Measurements from ENCODE around the gene SLAMF1.
"Not testable (repeated sequence)": the region's sequence is repeated elsewhere in the genome, so short reads cannot be mapped to it uniquely, and the experiment has no call there.

SLAMF1 gene

GRCh38 chr1:160605792-160606479 lies 40.9 kb downstream of the SLAMF1 start:
- DNase-seq (ENCODE audit: low read depth in 2 of 2): no peak

GRCh38 chr1:160605205-160605604 lies 41.6 kb downstream of the SLAMF1 start:
- no peak for DNase-seq (ENCODE audit: low read depth in 2 of 2)

- no peak for DNase-seq (ENCODE audit: low read depth in 2 of 2)
Observed at GRCh38 chr1:160597705-160598104, 49.1 kb downstream of the SLAMF1 start.

- no peak for DNase-seq (ENCODE audit: low read depth in 2 of 2)
Observed at GRCh38 chr1:160597051-160597450, 49.8 kb downstream of the SLAMF1 start.

GRCh38 chr1:160590488-160590887 lies 56.4 kb downstream of the SLAMF1 start:
- DNase-seq (ENCODE audit: low read depth in 2 of 2): no peak

GRCh38 chr1:160588468-160588867 lies 58.4 kb downstream of the SLAMF1 start:
- DNase-seq (ENCODE audit: low read depth in 2 of 2): no peak

GRCh38 chr1:160584784-160585183 lies 62.1 kb downstream of the SLAMF1 start:
- DNase-seq (ENCODE audit: low read depth in 2 of 2): no peak

GRCh38 chr1:160582976-160583375 lies 63.9 kb downstream of the SLAMF1 start:
- not testable (repeated sequence) for DNase-seq (ENCODE audit: low read depth in 2 of 2)

- DNase-seq (ENCODE audit: low read depth in 2 of 2): no peak
Observed at GRCh38 chr1:160581961-160582360, 64.9 kb downstream of the SLAMF1 start.

GRCh38 chr1:160580221-160580812 lies 66.5 kb downstream of the SLAMF1 start:
- no peak for DNase-seq (ENCODE audit: low read depth in 2 of 2)

GRCh38 chr1:160579216-160579701 lies 67.6 kb downstream of the SLAMF1 start, which contains the start of gene CD84:
Gene CD84, minus strand, starts transcription at chr1:160579496. Its CDS starts 59 bp downstream, at chr1:160579437.
- DNase-seq (ENCODE audit: low read depth in 2 of 2): no peak

GRCh38 chr1:160578525-160579191 lies 68.2 kb downstream of the SLAMF1 start:
- no peak for DNase-seq (ENCODE audit: low read depth in 2 of 2)

- no peak for DNase-seq (ENCODE audit: low read depth in 2 of 2)
Observed at GRCh38 chr1:160578175-160578524, 68.7 kb downstream of the SLAMF1 start.

GRCh38 chr1:160577671-160578070 lies 69.2 kb downstream of the SLAMF1 start:
- no peak for DNase-seq (ENCODE audit: low read depth in 2 of 2)

- no peak for DNase-seq (ENCODE audit: low read depth in 2 of 2)
Observed at GRCh38 chr1:160576884-160577283, 70.0 kb downstream of the SLAMF1 start.

- peak in 1 of 2 experiments; percentile 32 for DNase-seq (ENCODE audit: low read depth in 2 of 2)
Observed at GRCh38 chr1:160576390-160576789, 70.5 kb downstream of the SLAMF1 start.

- no peak for DNase-seq (ENCODE audit: low read depth in 2 of 2)
Observed at GRCh38 chr1:160575112-160575664, 71.7 kb downstream of the SLAMF1 start.

- no peak for DNase-seq (ENCODE audit: low read depth in 2 of 2)
Observed at GRCh38 chr1:160570840-160571239, 76.0 kb downstream of the SLAMF1 start.

GRCh38 chr1:160569806-160570205 lies 77.0 kb downstream of the SLAMF1 start:
- no peak for DNase-seq (ENCODE audit: low read depth in 2 of 2)

GRCh38 chr1:160567858-160568682 lies 78.8 kb downstream of the SLAMF1 start:
- peak; percentile 43 to 57 for DNase-seq (ENCODE audit: low read depth in 2 of 2)

- DNase-seq (ENCODE audit: low read depth in 2 of 2): no peak
Observed at GRCh38 chr1:160567341-160567740, 79.5 kb downstream of the SLAMF1 start.

- no peak for DNase-seq (ENCODE audit: low read depth in 2 of 2)
Observed at GRCh38 chr1:160565564-160565963, 81.3 kb downstream of the SLAMF1 start.

Data from stimulated activated CD4-positive, alpha-beta T cell treated with anti-CD3 and anti-CD28 coated beads, Interleukin-12 subunit alpha, Interleukin-12 subunit beta, amount 100 ng/mL, for 24 hours (primary cell).